ENCODE data around the gene DIAPH2. TPM values are rescaled to one million over a fixed set of nuclear protein-coding genes. Genes with fewer than 3 reads are reported as not detected.

Gene DIAPH2
- polyA plus RNA-seq, 1 experiment: 3.1 TPM

DNA sequence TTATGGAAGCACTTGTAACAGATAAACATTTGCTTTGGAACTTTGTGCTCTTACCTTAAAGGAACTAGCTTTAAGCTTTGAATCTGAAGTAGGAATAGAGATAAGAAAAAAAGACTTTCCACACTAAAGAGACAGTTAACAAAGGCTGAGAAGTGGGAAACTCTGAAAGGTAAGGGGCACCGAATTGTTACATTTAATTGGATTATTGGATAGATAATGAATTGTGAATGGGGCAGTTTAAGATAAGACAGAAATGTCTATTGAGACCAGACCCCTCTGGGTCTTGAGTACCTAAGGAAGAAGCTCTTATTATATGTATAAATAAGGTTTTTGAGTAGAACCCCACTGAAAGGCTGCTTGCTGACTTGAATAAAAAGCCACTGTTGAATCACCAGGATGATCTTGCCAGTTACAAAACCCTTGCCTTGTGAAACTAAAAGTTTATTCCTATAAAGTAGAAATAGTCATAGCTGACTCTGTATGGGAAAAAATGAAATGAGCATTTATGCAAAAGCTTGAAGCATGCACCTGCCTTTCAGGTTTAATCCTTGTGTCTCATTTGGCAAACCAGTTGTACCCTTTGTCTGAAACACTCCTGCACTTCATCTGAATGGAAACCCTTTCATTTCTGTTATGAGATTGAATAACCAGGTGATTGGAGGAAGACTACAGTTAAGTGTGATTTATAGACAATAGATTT, 622.3 kb downstream of the DIAPH2 start:
- no peak overlapping the region for H3K4me3 ChIP-seq (ENCODE audit: low read depth, low read length)
- no peaks in the 10 kb centered on the region for H3K36me3 ChIP-seq (ENCODE audit: control insufficient read depth, insufficient read depth, low read length)
- TF ChIP-seq, protein P1, sequence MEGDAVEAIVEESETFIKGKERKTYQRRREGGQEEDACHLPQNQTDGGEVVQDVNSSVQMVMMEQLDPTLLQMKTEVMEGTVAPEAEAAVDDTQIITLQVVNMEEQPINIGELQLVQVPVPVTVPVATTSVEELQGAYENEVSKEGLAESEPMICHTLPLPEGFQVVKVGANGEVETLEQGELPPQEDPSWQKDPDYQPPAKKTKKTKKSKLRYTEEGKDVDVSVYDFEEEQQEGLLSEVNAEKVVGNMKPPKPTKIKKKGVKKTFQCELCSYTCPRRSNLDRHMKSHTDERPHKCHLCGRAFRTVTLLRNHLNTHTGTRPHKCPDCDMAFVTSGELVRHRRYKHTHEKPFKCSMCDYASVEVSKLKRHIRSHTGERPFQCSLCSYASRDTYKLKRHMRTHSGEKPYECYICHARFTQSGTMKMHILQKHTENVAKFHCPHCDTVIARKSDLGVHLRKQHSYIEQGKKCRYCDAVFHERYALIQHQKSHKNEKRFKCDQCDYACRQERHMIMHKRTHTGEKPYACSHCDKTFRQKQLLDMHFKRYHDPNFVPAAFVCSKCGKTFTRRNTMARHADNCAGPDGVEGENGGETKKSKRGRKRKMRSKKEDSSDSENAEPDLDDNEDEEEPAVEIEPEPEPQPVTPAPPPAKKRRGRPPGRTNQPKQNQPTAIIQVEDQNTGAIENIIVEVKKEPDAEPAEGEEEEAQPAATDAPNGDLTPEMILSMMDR (IDR thresholded peaks at IDR 0.05; ENCODE audit: insufficient read depth, low read depth, low read length): no peak
- POLR2A ChIA-PET: no interaction called here
- no peak for DNase-seq (ENCODE audit: low read depth)
- H3K27me3 ChIP-seq (ENCODE audit: control insufficient read depth, insufficient read depth, low read length): no peaks in the 10 kb centered on the region
- CTCF ChIA-PET: no interaction called here

DNA sequence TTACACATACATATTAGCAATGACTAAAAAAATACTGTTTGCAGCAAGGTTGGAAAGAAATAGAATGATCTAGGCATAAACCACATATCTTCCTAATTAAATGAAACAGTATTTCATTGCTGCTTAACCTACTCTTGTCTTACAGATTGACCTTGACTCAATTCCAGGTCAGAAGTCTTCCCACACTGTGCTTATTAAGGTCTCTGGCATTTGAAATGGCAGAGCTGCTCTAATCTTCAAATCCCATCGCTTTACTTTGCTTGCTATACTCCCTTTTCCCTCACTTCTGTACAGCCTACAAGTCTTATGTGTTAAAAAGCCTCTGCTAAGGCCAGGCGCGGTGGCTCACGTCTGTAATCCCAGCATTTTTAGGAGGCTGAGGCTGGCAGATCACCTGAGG, 623.5 kb downstream of the DIAPH2 start:
- Histone ChIP-seq H3K4me3 (ENCODE audit: low read depth, low read length) (no peak overlapping the region), H3K27me3 (ENCODE audit: control insufficient read depth, insufficient read depth, low read length) (no peaks in the 10 kb centered on the region), H3K36me3 (ENCODE audit: control insufficient read depth, insufficient read depth, low read length) (no peaks in the 10 kb centered on the region)
- no peak for DNase-seq (ENCODE audit: low read depth)
- ChIA-PET POLR2A (no interaction called here), CTCF (no interaction called here)
- TF ChIP-seq, protein P1 (IDR thresholded peaks at IDR 0.05; ENCODE audit: insufficient read depth, low read depth, low read length): no peak

DNA sequence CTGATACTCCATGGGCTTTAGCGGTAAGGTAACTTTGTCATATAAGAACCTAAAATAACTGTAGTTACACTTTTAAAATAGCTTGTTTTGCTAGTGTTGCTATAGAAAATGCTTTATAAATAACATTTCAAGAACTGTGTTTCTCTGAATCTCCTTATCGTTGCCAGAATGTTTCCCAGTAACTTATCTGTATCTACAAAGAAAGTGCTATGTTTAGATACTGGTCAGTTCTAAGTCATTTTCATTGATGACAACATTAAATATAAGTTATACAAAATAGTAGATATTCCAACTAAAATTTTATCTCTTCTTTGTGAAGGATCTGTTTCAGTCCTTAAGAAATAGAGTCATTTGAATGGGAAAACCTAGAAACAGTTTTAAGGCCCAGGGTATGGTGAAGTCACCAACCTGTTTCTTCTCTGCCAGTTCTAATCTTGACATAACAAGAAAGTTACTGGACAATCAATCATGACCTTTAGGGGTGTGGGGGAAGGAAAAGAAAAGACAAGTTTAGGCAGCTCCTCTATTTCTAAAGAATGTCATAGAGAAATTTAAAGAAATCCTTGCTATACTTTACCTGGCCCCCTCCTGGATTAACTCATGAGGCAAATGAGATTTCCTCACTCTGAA, 625.0 kb downstream of the DIAPH2 start:
- H3K4me3 ChIP-seq (ENCODE audit: low read depth, low read length): no peak overlapping the region
- ChIA-PET POLR2A (no interaction called here), CTCF (no interaction called here)
- no peaks in the 10 kb centered on the region for H3K27me3 ChIP-seq (ENCODE audit: control insufficient read depth, insufficient read depth, low read length)
- no peaks in the 10 kb centered on the region for H3K36me3 ChIP-seq (ENCODE audit: control insufficient read depth, insufficient read depth, low read length)
- DNase-seq (ENCODE audit: low read depth): no peak
- TF ChIP-seq, protein P1 (IDR thresholded peaks at IDR 0.05; ENCODE audit: insufficient read depth, low read depth, low read length): no peak

DNA sequence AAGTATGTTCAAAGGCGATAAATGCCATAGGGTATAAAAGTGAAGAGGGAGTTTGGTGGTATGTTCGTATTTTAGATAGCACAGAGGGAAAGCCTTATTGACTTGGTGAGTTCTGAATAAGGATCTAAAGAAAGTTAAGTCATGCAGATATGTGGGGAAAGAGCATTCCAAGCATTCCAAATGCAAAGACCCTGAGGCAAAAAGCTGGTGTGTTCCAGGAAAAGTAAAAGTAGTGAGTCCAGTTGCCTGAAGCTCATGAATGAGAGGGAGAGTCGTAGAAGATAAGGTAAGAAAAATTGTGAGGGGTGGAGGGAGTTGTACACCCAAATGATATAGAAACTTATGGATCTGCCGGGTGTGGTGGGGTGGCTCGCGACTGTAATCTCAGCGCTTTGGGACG, 625.7 kb downstream of the DIAPH2 start:
- TF ChIP-seq, protein P1 (IDR thresholded peaks at IDR 0.05; ENCODE audit: insufficient read depth, low read depth, low read length): no peak
- Histone ChIP-seq H3K36me3 (ENCODE audit: control insufficient read depth, insufficient read depth, low read length) (no peaks in the 10 kb centered on the region), H3K4me3 (ENCODE audit: low read depth, low read length) (no peak overlapping the region), H3K27me3 (ENCODE audit: control insufficient read depth, insufficient read depth, low read length) (no peaks in the 10 kb centered on the region)
- POLR2A ChIA-PET: no interaction called here
- no peak for DNase-seq (ENCODE audit: low read depth)
- CTCF ChIA-PET: no interaction called here

DNA sequence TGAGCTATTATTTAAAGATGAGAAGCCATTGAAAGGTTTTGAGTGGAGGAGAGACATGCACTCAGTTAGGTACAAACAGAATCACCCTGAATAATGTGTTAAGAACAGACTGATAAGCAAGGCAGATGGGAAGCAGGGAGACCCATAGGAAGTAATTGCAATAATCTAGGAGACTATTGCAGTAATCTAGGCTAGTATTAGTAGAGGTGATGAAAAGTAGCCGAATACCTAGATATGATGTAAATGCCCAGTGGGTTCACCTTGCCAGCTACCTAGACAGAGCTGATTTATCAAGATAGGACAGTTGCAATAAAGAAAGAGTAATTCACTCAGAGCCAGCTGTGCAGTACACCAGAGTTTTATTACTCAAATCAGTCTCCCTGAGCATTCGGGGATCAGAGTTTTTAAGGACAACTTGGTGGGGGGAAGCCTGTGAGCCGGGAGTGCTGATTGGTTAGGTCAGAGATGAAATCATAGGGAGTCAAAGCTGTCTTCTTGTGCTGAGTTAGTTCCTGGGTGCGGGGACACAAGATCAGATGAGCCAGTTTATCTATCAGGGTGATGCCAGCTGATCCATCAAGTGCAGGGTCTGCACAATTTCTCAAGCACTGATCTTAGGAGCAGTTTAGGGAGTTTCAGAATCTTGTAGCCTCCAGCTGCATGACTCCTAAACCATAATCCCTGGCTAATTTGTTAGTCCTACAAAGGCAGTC, 626.6 kb downstream of the DIAPH2 start:
- Histone ChIP-seq H3K4me3 (ENCODE audit: low read depth, low read length) (no peak overlapping the region), H3K36me3 (ENCODE audit: control insufficient read depth, insufficient read depth, low read length) (no peaks in the 10 kb centered on the region), H3K27me3 (ENCODE audit: control insufficient read depth, insufficient read depth, low read length) (no peaks in the 10 kb centered on the region)
- POLR2A ChIA-PET: no interaction called here
- TF ChIP-seq, protein P1 (IDR thresholded peaks at IDR 0.05; ENCODE audit: insufficient read depth, low read depth, low read length): no peak
- no peak for DNase-seq (ENCODE audit: low read depth)
- CTCF ChIA-PET: no interaction called here
